HK-2 (cell line): ENCODE results near the gene BRD3.

Source experiments
- DNase-seq: peaks from one replicate; pipeline ENCODE4 v3.0.0-alpha.2; 2018; ENCODE audit not compliant: unreplicated experiment

The BRD3 gene

GRCh38 chr9:134054891-134055811 is 12.7 kb downstream of the BRD3 start:
- no peak for DNase-seq

- DNase-seq, result no peak
Measured at GRCh38 chr9:134053941-134054761, 13.7 kb downstream of the BRD3 start.

GRCh38 chr9:134053401-134053871 is 14.4 kb downstream of the BRD3 start:
- no peak for DNase-seq

GRCh38 chr9:134052941-134053340 is 14.9 kb downstream of the BRD3 start:
- DNase-seq, result no peak

GRCh38 chr9:134052491-134052890 is 15.3 kb downstream of the BRD3 start:
- DNase-seq, result no peak

- no peak for DNase-seq
Measured at GRCh38 chr9:134051319-134051718, 16.5 kb downstream of the BRD3 start.

- DNase-seq, result no peak
Measured at GRCh38 chr9:134050726-134051125, 17.1 kb downstream of the BRD3 start.

GRCh38 chr9:134049772-134050588 is 17.8 kb downstream of the BRD3 start:
- no peak for DNase-seq

GRCh38 chr9:134049236-134049635 is 18.6 kb downstream of the BRD3 start:
- DNase-seq, result no peak

- no peak for DNase-seq
Measured at GRCh38 chr9:134048582-134048968, 19.3 kb downstream of the BRD3 start.

- DNase-seq, result no peak
Measured at GRCh38 chr9:134047868-134048581, 19.8 kb downstream of the BRD3 start.

GRCh38 chr9:134046894-134047681 is 20.7 kb downstream of the BRD3 start:
- no peak for DNase-seq

- DNase-seq, result no peak
Measured at GRCh38 chr9:134045841-134046544, 21.8 kb downstream of the BRD3 start.

GRCh38 chr9:134044944-134045343 is 22.9 kb downstream of the BRD3 start:
- no peak for DNase-seq

GRCh38 chr9:134043531-134043988 is 24.3 kb downstream of the BRD3 start:
- DNase-seq, result no peak

GRCh38 chr9:134041649-134041962 is 26.2 kb downstream of the BRD3 start:
- DNase-seq, result no peak

GRCh38 chr9:134040781-134041648 is 26.8 kb downstream of the BRD3 start:
- no peak for DNase-seq

GRCh38 chr9:134040176-134040565 is 27.7 kb downstream of the BRD3 start:
- DNase-seq, result no peak
